K562 (cell line): ENCODE results near the gene PTPN5. TPM values are rescaled to one million over a fixed set of nuclear protein-coding genes. Genes with fewer than 3 reads are reported as not detected.
A peak's percentile ranks its signal among the peaks of the same experiment; 100 is the strongest.

Source experiments
- ATAC-seq: fragments of 200-7000 bp; cut with Tn5 transposase; 3 replicates; pipeline ENCODE4 v1.9.1; 2020; ENCODE audit warnings: moderate library complexity
- BruUV-seq: library from RNA; stranded (reverse); fragments of 400-500 nt; replicated peaks from 2 replicates; lab custom pipeline; 2021; lab: Mats Ljungman, UMichigan
- CTCF ChIA-PET: fragments of 300-600 bp; formaldehyde crosslinking; extraction: SDS; loops from one replicate; lab custom pipeline; 2021; ENCODE audit warnings: low intra/inter-chr PET ratio; lab: Yijun Ruan, JAX
- POLR2A ChIA-PET: fragments of 300-600, 350-650 bp; sonication (Branson Sonifier 250); formaldehyde crosslinking; extraction: SDS; loops from one replicate; lab custom pipeline; 2021; ENCODE audit warnings: antibody characterized with exemption, inconsistent platforms; lab: Yijun Ruan, JAX
- DNase-seq, 4 experiments: peaks; one replicate each; pipeline versions ENCODE4 v3.0.0 to v3.0.0-alpha.2; 2011 to 2018; ENCODE audit warnings: low spot score in 3 of 4, mixed read lengths in 3 of 4; ENCODE audit errors: extremely low read depth in 1 of 4
- FAIRE-seq: peaks from 2 replicates; lab custom pipeline; 2011; peaks lifted over from hg19 to GRCh38; lab: Jason Lieb, UNC
- H2AFZ ChIP-seq: 2 replicates; pipeline ENCODE4 v1.6.0; 2011; ENCODE audit warnings: low read depth, low read length, control low read depth, inconsistent platforms
- H3K27ac ChIP-seq: fragments of 200-600 bp; 3 replicates; pipeline ENCODE4 v1.8.0; 2011; ENCODE audit warnings: low read depth, mild to moderate bottlenecking, control low read depth, inconsistent platforms, low read length, moderate library complexity, mixed read lengths; ENCODE audit errors: extremely low read depth
- H3K27me3 ChIP-seq, 2 experiments: fragments of 300-600 bp in 1 of 2; 2 replicates in 1 of 2; 3 replicates in 1 of 2; pipeline versions ENCODE4 v1.6.0 to v1.8.0; 2011; ENCODE audit warnings: inconsistent platforms in 2 of 2, low read length in 2 of 2, mild to moderate bottlenecking in 1 of 2, mixed read lengths in 1 of 2, moderate library complexity in 1 of 2; ENCODE audit not compliant: control insufficient read depth in 2 of 2, insufficient read depth in 2 of 2
- H3K36me3 ChIP-seq: fragments of 300-600 bp; 3 replicates; pipeline ENCODE4 v1.8.0; 2011; ENCODE audit warnings: mild to moderate bottlenecking, low read length, inconsistent platforms; ENCODE audit not compliant: control insufficient read depth, insufficient read depth
- H3K4me1 ChIP-seq, 2 experiments: fragments of 200-600 bp in 1 of 2; replicated peaks in 1 of 2; 2 replicates in 1 of 2; 3 replicates in 1 of 2; pipeline versions ENCODE4 v1.5.1 to v1.8.0; 2011; ENCODE audit warnings: inconsistent platforms in 2 of 2, low read length in 2 of 2, mild to moderate bottlenecking in 1 of 2, mixed read lengths in 1 of 2, moderate library complexity in 1 of 2; ENCODE audit not compliant: control insufficient read depth in 2 of 2, insufficient read depth in 2 of 2
- H3K4me2 ChIP-seq: 2 replicates; pipeline ENCODE4 v1.6.1; 2011; ENCODE audit warnings: low read length, control low read depth, inconsistent platforms, mixed read lengths; ENCODE audit not compliant: insufficient read depth
- H3K4me3 ChIP-seq: fragments of 200-600 bp; sonication (generic), shearing (Covaris generic); 2 replicates; pipeline ENCODE4 v1.5.1; 2016; ENCODE audit warnings: control low read depth, inconsistent platforms
- H3K79me2 ChIP-seq: fragments of 200-600 bp; 3 replicates; pipeline ENCODE4 v1.8.0; 2011; ENCODE audit warnings: low read length, inconsistent platforms; ENCODE audit not compliant: control insufficient read depth, insufficient read depth
- H3K9ac ChIP-seq, 2 experiments: 2 replicates each; pipeline versions ENCODE4 v1.6.0 to v1.6.1; 2011; ENCODE audit warnings: low read depth in 2 of 2, low read length in 2 of 2, control low read depth in 1 of 2, inconsistent platforms in 1 of 2, mild to moderate bottlenecking in 1 of 2, mixed read lengths in 1 of 2; ENCODE audit not compliant: insufficient read depth in 1 of 2
- H3K9me1 ChIP-seq: one replicate; pipeline ENCODE4 v1.6.0; 2011; ENCODE audit warnings: inconsistent platforms, mild to moderate bottlenecking, low read length, moderate library complexity; ENCODE audit not compliant: control insufficient read depth, insufficient read depth
- H3K9me3 ChIP-seq: replicated peaks from 2 replicates; pipeline ENCODE4 v1.5.1; 2011; ENCODE audit warnings: low read depth, low read length, inconsistent platforms; ENCODE audit not compliant: control insufficient read depth, insufficient read depth
- H4K20me1 ChIP-seq: replicated peaks from 2 replicates; pipeline ENCODE4 v1.6.1; 2011; ENCODE audit warnings: low read length, inconsistent platforms, mixed read lengths; ENCODE audit not compliant: control insufficient read depth, insufficient read depth
- ESRRA ChIP-seq: fragments of 450-650 bp; IDR thresholded peaks from 2 replicates; pipeline ENCODE4 v1.6.1; 2014; ENCODE audit warnings: low read depth, mild to moderate bottlenecking, moderate library complexity, borderline replicate concordance
- IRF2 ChIP-seq: sonication (generic); formaldehyde crosslinking; IDR thresholded peaks from 2 replicates; pipeline ENCODE4 v1.8.1; 2022; ENCODE audit warnings: mild to moderate bottlenecking, missing genetic modification reagents
- RUNX1 ChIP-seq: sonication (generic); IDR thresholded peaks from 2 replicates; pipeline ENCODE4 v1.6.1; 2016; ENCODE audit warnings: antibody characterized with exemption, low read depth
- ZNF134 ChIP-seq: fragments of 250-450 bp; sonication (Bioruptor Pico); conservative IDR thresholded peaks from 2 replicates; pipeline ENCODE4 v1.4.0; 2020
- WGBS: fragments of 100-300 bp; shearing (Covaris generic); methylation state at CpG from one replicate; pipeline ENCODE4 v1.1.6; 2016; ENCODE audit warnings: low coverage, mixed read lengths; ENCODE audit not compliant: insufficient coverage; ENCODE audit errors: missing lambda C conversion rate; 5-methylcytosine and 5-hydroxymethylcytosine counted together
- in situ Hi-C: fragments of 300-500 bp; cut with MboI; formaldehyde crosslinking; loops from 4 replicates; pipeline ENCODE4 v1.15.0; 2018; ENCODE audit warnings: inconsistent platforms, mixed read lengths
- intact Hi-C: fragments of 100-400 bp; cut with micrococcal nuclease; formaldehyde crosslinking; loops from 2 replicates; pipeline ENCODE4 v1.14.2; 2022
- polyA plus RNA-seq, 8 experiments: library from polyadenylated mRNA; depleted of rRNA in 4 of 8; stranded (reverse) in 5 of 8; unstranded in 3 of 8; fragments of >200 nt; fragmentation: Nextera tagmentation in 2 of 8; fragmentation: Illumina TruSeq in 1 of 8; extraction: Ambion mirVana in 2 of 8; extraction: Trizol in 1 of 8; gene quantifications; 2 replicates each; pipeline versions ENCODE4 v1.2.1 to v1.2.3, GENCODE V29; 2011 to 2014; ENCODE audit warnings: inconsistent platforms in 1 of 8, missing spikeins in 1 of 8
- total RNA-seq, 7 experiments: library from RNA; depleted of rRNA in 6 of 7; stranded (reverse); fragments of >200 nt in 6 of 7; fragmentation: Illumina TruSeq in 2 of 7; extraction: Trizol in 2 of 7; gene quantifications; 2 replicates each; pipeline versions ENCODE4 v1.2.1 to v1.2.3, GENCODE V29; 2011 to 2021; ENCODE audit warnings: low replicate concordance in 1 of 7
- TF ChIP-seq, protein P1 (sequence below): fragments of 450-650 bp; IDR thresholded peaks from 2 replicates; pipeline ENCODE4 v1.6.1; 2017; ENCODE audit warnings: antibody characterized with exemption
- TF ChIP-seq, protein P2 (sequence below): sonication (generic); formaldehyde crosslinking; IDR thresholded peaks from 2 replicates; pipeline ENCODE4 v1.5.0; 2020; ENCODE audit warnings: missing genetic modification reagents

PTPN5 gene
- total and polyA plus RNA-seq, 9 of the 15 experiments (the other 6 are each of a cell fraction or from before 2014, with no cell fraction given) = not detected

- intact Hi-C loops (no loop called here), in situ Hi-C loops (no loop called here)
- H4K20me1 ChIP-seq = no peaks in the 10 kb centered on the region
- H3K9me1 ChIP-seq = no peaks in the 10 kb centered on the region
- no TSS peak for BruUV-seq
- H3K9me3 ChIP-seq = no peaks in the 10 kb centered on the region
- POLR2A ChIA-PET = interaction anchor here (1.2 kb wide), 1 partner anchor 18 kb away, joined by 3 read pairs; no protein-coding TSS in a partner anchor
- FAIRE-seq = no peak
- TF ChIP-seq, protein P1, sequence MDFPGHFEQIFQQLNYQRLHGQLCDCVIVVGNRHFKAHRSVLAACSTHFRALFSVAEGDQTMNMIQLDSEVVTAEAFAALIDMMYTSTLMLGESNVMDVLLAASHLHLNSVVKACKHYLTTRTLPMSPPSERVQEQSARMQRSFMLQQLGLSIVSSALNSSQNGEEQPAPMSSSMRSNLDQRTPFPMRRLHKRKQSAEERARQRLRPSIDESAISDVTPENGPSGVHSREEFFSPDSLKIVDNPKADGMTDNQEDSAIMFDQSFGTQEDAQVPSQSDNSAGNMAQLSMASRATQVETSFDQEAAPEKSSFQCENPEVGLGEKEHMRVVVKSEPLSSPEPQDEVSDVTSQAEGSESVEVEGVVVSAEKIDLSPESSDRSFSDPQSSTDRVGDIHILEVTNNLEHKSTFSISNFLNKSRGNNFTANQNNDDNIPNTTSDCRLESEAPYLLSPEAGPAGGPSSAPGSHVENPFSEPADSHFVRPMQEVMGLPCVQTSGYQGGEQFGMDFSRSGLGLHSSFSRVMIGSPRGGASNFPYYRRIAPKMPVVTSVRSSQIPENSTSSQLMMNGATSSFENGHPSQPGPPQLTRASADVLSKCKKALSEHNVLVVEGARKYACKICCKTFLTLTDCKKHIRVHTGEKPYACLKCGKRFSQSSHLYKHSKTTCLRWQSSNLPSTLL = no peak
- no peak for TF ChIP-seq IRF2
- TF ChIP-seq ESRRA = peak; percentile 65; the same call in 1 of the 2 replicates
- no peak for TF ChIP-seq RUNX1
- TF ChIP-seq, protein P2, sequence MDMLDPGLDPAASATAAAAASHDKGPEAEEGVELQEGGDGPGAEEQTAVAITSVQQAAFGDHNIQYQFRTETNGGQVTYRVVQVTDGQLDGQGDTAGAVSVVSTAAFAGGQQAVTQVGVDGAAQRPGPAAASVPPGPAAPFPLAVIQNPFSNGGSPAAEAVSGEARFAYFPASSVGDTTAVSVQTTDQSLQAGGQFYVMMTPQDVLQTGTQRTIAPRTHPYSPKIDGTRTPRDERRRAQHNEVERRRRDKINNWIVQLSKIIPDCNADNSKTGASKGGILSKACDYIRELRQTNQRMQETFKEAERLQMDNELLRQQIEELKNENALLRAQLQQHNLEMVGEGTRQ (CRISPR knock-in tag) = no peak
- no peak for TF ChIP-seq ZNF134 (CRISPR knock-in tag)
- 0% methylated on average over 1 of the region's 1 CpG for WGBS
- H3K4me2 ChIP-seq = no peak overlapping the region
- no peaks in the 10 kb centered on the region for H3K79me2 ChIP-seq
- no peak overlapping the region for H3K9ac ChIP-seq
- ATAC-seq = no peak
- H3K27me3 ChIP-seq = no peaks in the 10 kb centered on the region
- H3K27ac ChIP-seq = no peak overlapping the region
- DNase-seq = no peak
- H3K36me3 ChIP-seq = no peaks in the 10 kb centered on the region
- H3K4me3 ChIP-seq = no peak overlapping the region
- H3K4me1 ChIP-seq = no peaks in the 10 kb centered on the region; a peak in 3 of 5 replicates
- H2AFZ ChIP-seq = no peak overlapping the region
- CTCF ChIA-PET = no interaction called here
Measured at GRCh38 chr11:18684267-18684666, 107.3 kb downstream of the PTPN5 start.
